SU-DHL-6 (cell line): ENCODE measurements around the gene IGSF21.

Experiments
- H2AFZ ChIP-seq: fragments of 200-600 bp; sonication (generic); 2 replicates; pipeline ENCODE4 v1.6.1; 2014; ENCODE audit warnings: low read depth, mild to moderate bottlenecking, moderate library complexity, mixed read lengths, antibody characterized with exemption, low read length; ENCODE audit not compliant: severe bottlenecking
- H3F3A ChIP-seq: fragments of 200-600 bp; shearing (Covaris generic); 2 replicates; pipeline ENCODE4 v1.6.0; 2016; ENCODE audit warnings: antibody characterized with exemption, mild to moderate bottlenecking; ENCODE audit not compliant: insufficient read depth
- H3K27ac ChIP-seq: fragments of 200-600 bp; sonication (generic); 2 replicates; pipeline ENCODE4 v1.5.1; 2016; ENCODE audit warnings: low read depth, mild to moderate bottlenecking, low read length, moderate library complexity, mixed read lengths
- H3K27me3 ChIP-seq: fragments of 200-600 bp; sonication (generic), shearing (Covaris generic); 2 replicates; pipeline ENCODE4 v1.6.0; 2014; ENCODE audit warnings: mild to moderate bottlenecking, low read length
- H3K36me3 ChIP-seq: fragments of 200-600 bp; sonication (generic); 2 replicates; pipeline ENCODE4 v1.6.1; 2014; ENCODE audit warnings: mild to moderate bottlenecking, low read length, mixed read lengths
- H3K4me2 ChIP-seq: fragments of 300-600, 200-600 bp; shearing (Covaris generic), sonication (generic); 2 replicates; pipeline ENCODE4 v1.6.0; 2014; ENCODE audit warnings: low read length, low read depth, mild to moderate bottlenecking; ENCODE audit not compliant: poor library complexity, severe bottlenecking
- H3K4me3 ChIP-seq: fragments of 200-600 bp; sonication (generic); 2 replicates; pipeline ENCODE4 v1.5.1; 2014; ENCODE audit warnings: antibody characterized with exemption, low read length, mild to moderate bottlenecking, mixed read lengths; ENCODE audit not compliant: insufficient read depth, poor library complexity, severe bottlenecking
- H3K79me2 ChIP-seq: fragments of 200-600 bp; sonication (generic); 2 replicates; pipeline ENCODE4 v1.6.1; 2014; ENCODE audit warnings: mild to moderate bottlenecking, low read length, moderate library complexity; ENCODE audit not compliant: insufficient read depth
- H3K9ac ChIP-seq: fragments of 200-600 bp; sonication (generic); 2 replicates; pipeline ENCODE4 v1.7.0; 2014; ENCODE audit warnings: mild to moderate bottlenecking, low read length
- H3K9me2 ChIP-seq: fragments of 200-600 bp; sonication (generic); replicated peaks from 2 replicates; pipeline ENCODE4 v1.6.1; 2014; ENCODE audit warnings: low read length; ENCODE audit not compliant: insufficient read depth
- H3K9me3 ChIP-seq: fragments of 200-600 bp; sonication (generic); 2 replicates; pipeline ENCODE4 v1.6.1; 2014; ENCODE audit warnings: low read length, mixed read lengths; ENCODE audit not compliant: insufficient read depth
- H4K20me1 ChIP-seq: fragments of 200-600 bp; sonication (generic); 2 replicates; pipeline ENCODE4 v1.6.1; 2014; ENCODE audit warnings: low read depth, mild to moderate bottlenecking, antibody characterized with exemption, low read length, moderate library complexity, mixed read lengths
- CTCF ChIP-seq: fragments of 200-600 bp; sonication (generic); IDR thresholded peaks from one replicate; pipeline ENCODE4 v1.5.1; 2017; ENCODE audit warnings: antibody characterized with exemption, mild to moderate bottlenecking, low read length, moderate library complexity; ENCODE audit not compliant: insufficient read depth, poor library complexity, severe bottlenecking
- EZH2phosphoT487 ChIP-seq: fragments of 200-600 bp; sonication (generic), shearing (Covaris generic); conservative IDR thresholded peaks from 2 replicates; pipeline ENCODE4 v1.6.1; 2018; ENCODE audit warnings: mild to moderate bottlenecking, antibody characterized with exemption, low read length, moderate library complexity, mixed read lengths

The IGSF21 gene

DNA sequence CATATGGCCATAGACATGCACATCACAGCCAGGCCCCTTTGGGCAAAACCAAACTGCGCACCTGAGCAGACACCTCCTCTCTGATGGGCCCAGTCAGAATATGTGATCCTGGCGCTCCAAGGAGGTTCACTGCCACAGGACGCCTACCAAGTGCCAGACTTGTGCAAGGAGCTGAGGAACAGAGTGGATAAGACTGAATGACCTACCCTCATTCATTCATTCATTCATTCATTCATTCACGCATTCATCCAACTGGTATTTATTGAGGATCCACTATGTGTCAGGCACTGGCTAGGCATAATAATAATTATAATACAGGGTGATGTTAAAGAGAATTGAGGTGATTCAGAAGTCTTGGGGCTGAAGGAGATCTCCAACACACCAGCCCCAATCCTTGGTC is 2.4 kb upstream of the IGSF21 start:
- no peak overlapping the region for H3K9ac ChIP-seq
- no peaks in the 10 kb centered on the region for H3K9me2 ChIP-seq
- no peak overlapping the region for H3K4me2 ChIP-seq
- H3K27me3 ChIP-seq, result no peaks in the 10 kb centered on the region
- no peaks in the 10 kb centered on the region for H3K79me2 ChIP-seq
- TF ChIP-seq EZH2phosphoT487 (no peak), CTCF (no peak)
- H3K36me3 ChIP-seq, result no peaks in the 10 kb centered on the region
- H4K20me1 ChIP-seq, result no peaks in the 10 kb centered on the region
- no peak overlapping the region for H3K4me3 ChIP-seq
- H3K9me3 ChIP-seq, result no peaks in the 10 kb centered on the region
- no peak overlapping the region for H2AFZ ChIP-seq
- no peaks in the 10 kb centered on the region for H3F3A ChIP-seq
- no peak overlapping the region for H3K27ac ChIP-seq

DNA sequence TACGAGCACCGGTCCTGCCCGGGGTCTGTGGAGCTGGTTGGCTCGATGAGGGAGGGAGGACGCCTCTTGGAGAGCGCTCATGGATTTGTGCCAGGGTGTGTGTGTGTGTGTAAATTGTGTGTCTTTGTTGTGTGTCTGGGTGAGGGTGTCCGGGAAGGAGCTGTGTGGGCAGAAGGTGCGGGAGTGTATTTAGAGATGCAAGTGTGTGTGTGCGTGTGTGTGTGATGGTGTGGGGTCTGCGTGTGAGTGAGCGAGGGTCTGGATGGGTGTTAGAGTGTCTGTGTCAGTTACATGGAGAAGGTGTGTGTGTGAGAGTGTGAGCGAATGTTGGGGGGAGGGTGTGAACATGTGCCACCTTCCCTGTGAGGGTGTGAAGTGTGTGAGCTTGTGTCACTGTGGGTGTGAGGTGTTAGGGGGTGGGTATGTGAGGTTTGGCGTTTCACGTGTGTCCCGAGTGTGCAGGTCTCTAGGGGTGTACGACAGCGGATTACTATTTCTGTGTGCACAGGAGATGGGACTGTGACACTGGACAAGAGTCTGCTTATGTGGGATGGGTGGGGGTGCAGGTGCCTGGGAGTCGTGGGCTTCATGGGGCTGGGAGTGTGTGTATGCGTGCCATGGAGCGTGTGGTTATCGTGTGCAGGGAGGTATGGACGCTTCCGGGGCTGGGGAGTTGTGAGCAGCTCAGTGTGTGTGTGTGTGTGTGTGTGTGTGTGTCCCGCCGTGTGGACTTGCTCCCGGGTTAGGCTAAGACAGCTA is 880 bp downstream of the IGSF21 start:
- no peaks in the 10 kb centered on the region for H3K27me3 ChIP-seq
- no peaks in the 10 kb centered on the region for H3K9me3 ChIP-seq
- H4K20me1 ChIP-seq, result no peaks in the 10 kb centered on the region
- H2AFZ ChIP-seq, result no peak overlapping the region
- H3K4me2 ChIP-seq, result no peak overlapping the region
- no peaks in the 10 kb centered on the region for H3K9me2 ChIP-seq
- H3K9ac ChIP-seq, result no peak overlapping the region
- no peak for TF ChIP-seq EZH2phosphoT487
- no peak for TF ChIP-seq CTCF
- H3F3A ChIP-seq, result no peaks in the 10 kb centered on the region
- H3K79me2 ChIP-seq, result no peaks in the 10 kb centered on the region
- no peak overlapping the region for H3K27ac ChIP-seq
- H3K36me3 ChIP-seq, result no peaks in the 10 kb centered on the region
- no peak overlapping the region for H3K4me3 ChIP-seq

- Histone ChIP-seq H3F3A (no peaks in the 10 kb centered on the region), H3K27me3 (no peaks in the 10 kb centered on the region), H3K9ac (no peak overlapping the region), H3K79me2 (no peaks in the 10 kb centered on the region), H3K4me3 (no peak overlapping the region), H4K20me1 (no peaks in the 10 kb centered on the region), H3K27ac (no peak overlapping the region), H3K9me2 (no peaks in the 10 kb centered on the region), H3K4me2 (no peak overlapping the region), H3K9me3 (no peaks in the 10 kb centered on the region), H2AFZ (no peak overlapping the region), H3K36me3 (no peaks in the 10 kb centered on the region)
- no peak for TF ChIP-seq EZH2phosphoT487
- no peak for TF ChIP-seq CTCF
Observed at GRCh38 chr1:18109058-18109755, 1.6 kb downstream of the IGSF21 start.
